CD1c-positive myeloid dendritic cell (primary cell): ENCODE results near the gene OS9.

Experiments used
- DNase-seq: peaks from one replicate; pipeline ENCODE4 v3.0.0-alpha.2; 2016; ENCODE audit errors: extremely low spot score

The OS9 gene

GRCh38 chr12:57737467-57738460 is 43.8 kb downstream of the OS9 start:
- DNase-seq: no peak

GRCh38 chr12:57738661-57739237 is 44.8 kb downstream of the OS9 start, which contains the start of gene AGAP2:
Gene AGAP2, minus strand, starts transcription at chr12:57738742. Its CDS starts 496 bp downstream, at chr12:57738246.
- DNase-seq: no peak

- no peak for DNase-seq
Observed at GRCh38 chr12:57739387-57739786, 45.5 kb downstream of the OS9 start.

- no peak for DNase-seq
Observed at GRCh38 chr12:57739914-57740538, 46.1 kb downstream of the OS9 start.

GRCh38 chr12:57740656-57741412 is 46.9 kb downstream of the OS9 start:
- DNase-seq: peak; percentile 62

- no peak for DNase-seq
Observed at GRCh38 chr12:57741413-57741789, 47.5 kb downstream of the OS9 start.

GRCh38 chr12:57741844-57742738 is 48.2 kb downstream of the OS9 start:
- DNase-seq: peak; percentile 62

- DNase-seq: no peak
Observed at GRCh38 chr12:57743769-57744168, 49.8 kb downstream of the OS9 start.

- DNase-seq: peak; percentile 82
Observed at GRCh38 chr12:57744194-57744776, 50.4 kb downstream of the OS9 start.

- DNase-seq: peak; percentile 98
Observed at GRCh38 chr12:57744777-57745484, 51.0 kb downstream of the OS9 start, which contains the start of gene TSPAN31. Gene TSPAN31, plus strand, starts transcription at chr12:57745039. Its CDS starts 116 bp downstream, at chr12:57745155.

- DNase-seq: no peak
Observed at GRCh38 chr12:57745485-57745881, 51.6 kb downstream of the OS9 start.

- DNase-seq: no peak
Observed at GRCh38 chr12:57746025-57746424, 52.1 kb downstream of the OS9 start.

GRCh38 chr12:57749061-57749460 is 55.1 kb downstream of the OS9 start:
- no peak for DNase-seq

GRCh38 chr12:57750561-57751431 is 56.9 kb downstream of the OS9 start:
- no peak for DNase-seq

GRCh38 chr12:57751432-57751787 is 57.5 kb downstream of the OS9 start:
- no peak for DNase-seq

- DNase-seq: peak; percentile 98
Observed at GRCh38 chr12:57751788-57752667, 58.1 kb downstream of the OS9 start, which contains the start of gene CDK4. Gene CDK4, minus strand, starts transcription at chr12:57752310. Its CDS starts 593 bp downstream, at chr12:57751717.

- DNase-seq: no peak
Observed at GRCh38 chr12:57752668-57753000, 58.7 kb downstream of the OS9 start.
